GM23338 (cell line): ENCODE results near the gene CEBPB. TPM values are rescaled to one million over a fixed set of nuclear protein-coding genes. Genes with fewer than 3 reads are reported as not detected.
"Not testable (repeated sequence)": the region's sequence is repeated elsewhere in the genome, so short reads cannot be mapped to it uniquely, and the experiment has no call there.

Experiments
- ATAC-seq: fragments of 200-7000 bp; cut with Tn5 transposase; 3 replicates; pipeline ENCODE4 v1.9.1; 2020
- DNase-seq: peaks from one replicate; pipeline ENCODE4 v3.0.0-alpha.2; 2015; ENCODE audit warnings: low spot score
- H2AFZ ChIP-seq: fragments of 200-600 bp; sonication (generic); 2 replicates; pipeline ENCODE4 v1.8.0; 2016; ENCODE audit warnings: antibody characterized with exemption, mild to moderate bottlenecking, moderate library complexity
- H3F3A ChIP-seq: fragments of 200-600 bp; sonication (generic); replicated peaks from 2 replicates; pipeline ENCODE4 v1.8.0; 2017; ENCODE audit warnings: antibody characterized with exemption, mixed run types, low read depth
- H3K27ac ChIP-seq: fragments of 200-600 bp; sonication (generic); 2 replicates; pipeline ENCODE4 v1.6.1; 2016; ENCODE audit warnings: low read depth
- H3K27me3 ChIP-seq: fragments of 200-600 bp; sonication (generic); 2 replicates; pipeline ENCODE4 v1.8.0; 2016; ENCODE audit warnings: mild to moderate bottlenecking, mixed run types, moderate library complexity; ENCODE audit not compliant: insufficient read depth
- H3K36me3 ChIP-seq: fragments of 200-600 bp; sonication (generic); 2 replicates; pipeline ENCODE4 v1.8.0; 2016; ENCODE audit warnings: mild to moderate bottlenecking; ENCODE audit not compliant: insufficient read depth
- H3K4me1 ChIP-seq: fragments of 200-600 bp; sonication (generic); 2 replicates; pipeline ENCODE4 v1.8.0; 2016; ENCODE audit warnings: mild to moderate bottlenecking, moderate library complexity; ENCODE audit not compliant: insufficient read depth
- H3K4me2 ChIP-seq: fragments of 200-600 bp; sonication (generic); 2 replicates; pipeline ENCODE4 v1.7.1; 2017; ENCODE audit warnings: mixed run types
- H3K4me3 ChIP-seq: fragments of 200-600 bp; sonication (generic); 2 replicates; pipeline ENCODE4 v1.6.1; 2016; ENCODE audit warnings: mixed run types
- H3K79me2 ChIP-seq: fragments of 200-600 bp; sonication (generic); replicated peaks from 2 replicates; pipeline ENCODE4 v1.8.0; 2017; ENCODE audit warnings: mild to moderate bottlenecking; ENCODE audit not compliant: insufficient read depth
- H3K9me2 ChIP-seq: fragments of 200-600 bp; sonication (generic); 2 replicates; pipeline ENCODE4 v1.8.0; 2017; ENCODE audit not compliant: insufficient read depth
- H4K20me1 ChIP-seq: fragments of 200-600 bp; sonication (generic); replicated peaks from 2 replicates; pipeline ENCODE4 v1.8.0; 2017; ENCODE audit warnings: mild to moderate bottlenecking; ENCODE audit not compliant: insufficient read depth
- H3K27ac Mint-ChIP-seq: 2 replicates; pipeline ENCODE4 v1.8.0; 2020; ENCODE audit warnings: inconsistent platforms, mild to moderate bottlenecking, moderate library complexity, mixed read lengths
- H3K27me3 Mint-ChIP-seq: 3 replicates; pipeline ENCODE4 v1.8.0; 2022; ENCODE audit warnings: low read depth, mild to moderate bottlenecking, moderate library complexity, mixed read lengths, inconsistent platforms; ENCODE audit not compliant: insufficient read depth, poor library complexity
- H3K36me3 Mint-ChIP-seq: 3 replicates; pipeline ENCODE4 v1.8.0; 2021; ENCODE audit warnings: low read depth, mild to moderate bottlenecking, inconsistent platforms, moderate library complexity, mixed read lengths
- H3K4me1 Mint-ChIP-seq: 3 replicates; pipeline ENCODE4 v1.8.0; 2020; ENCODE audit warnings: mild to moderate bottlenecking, inconsistent platforms, mixed read lengths
- H3K4me3 Mint-ChIP-seq: 3 replicates; pipeline ENCODE4 v1.8.0; 2021; ENCODE audit warnings: moderate library complexity, mild to moderate bottlenecking, inconsistent platforms, mixed read lengths
- H3K9me3 Mint-ChIP-seq: 3 replicates; pipeline ENCODE4 v1.8.0; 2020; ENCODE audit warnings: moderate library complexity, mild to moderate bottlenecking, inconsistent platforms, mixed read lengths
- CREB1 ChIP-seq: fragments of 250-450 bp; sonication (Bioruptor Pico); IDR thresholded peaks from 2 replicates; pipeline ENCODE4 v1.5.0; 2020; ENCODE audit warnings: low read depth, mild to moderate bottlenecking, moderate library complexity
- NANOG ChIP-seq: IDR thresholded peaks from 2 replicates; pipeline ENCODE4 v1.6.1; 2016; ENCODE audit warnings: antibody characterized with exemption, borderline replicate concordance
- POLR2AphosphoS5 ChIP-seq: IDR thresholded peaks from 2 replicates; pipeline ENCODE4 v1.6.1; 2016; ENCODE audit warnings: antibody characterized with exemption, low read depth
- STAT1 ChIP-seq: IDR thresholded peaks from one replicate; pipeline ENCODE4 v1.6.1; 2016; ENCODE audit warnings: antibody characterized with exemption; ENCODE audit not compliant: unreplicated experiment
- ZNF331 ChIP-seq: fragments of 250-450 bp; sonication (Bioruptor Pico); IDR thresholded peaks from 2 replicates; pipeline ENCODE4 v1.5.0; 2020; ENCODE audit warnings: low read depth, mild to moderate bottlenecking, moderate library complexity
- polyA plus RNA-seq: library from polyadenylated mRNA; unstranded; fragments of >200 nt; fragmentation: Nextera tagmentation; extraction: Ambion mirVana; gene quantifications from 2 replicates; pipeline ENCODE4 v1.2.1, GENCODE V29; 2016
- total RNA-seq: library from RNA; depleted of rRNA; stranded (reverse); fragments of >200 nt; shearing (Covaris generic); gene quantifications from 2 replicates; pipeline ENCODE4 v1.2.3, GENCODE V29; 2014
- TF ChIP-seq, protein P1 (sequence below): IDR thresholded peaks from 2 replicates; pipeline ENCODE4 v1.6.1; 2016; ENCODE audit warnings: antibody characterized with exemption
- TF ChIP-seq, protein P2 (sequence below): IDR thresholded peaks from one replicate; pipeline ENCODE4 v1.6.1; 2018; ENCODE audit warnings: antibody characterized with exemption; ENCODE audit not compliant: unreplicated experiment

The CEBPB gene
- total and polyA plus RNA-seq, 2 experiments from 2014 or later, result 20.6 to 25.4 TPM

DNA sequence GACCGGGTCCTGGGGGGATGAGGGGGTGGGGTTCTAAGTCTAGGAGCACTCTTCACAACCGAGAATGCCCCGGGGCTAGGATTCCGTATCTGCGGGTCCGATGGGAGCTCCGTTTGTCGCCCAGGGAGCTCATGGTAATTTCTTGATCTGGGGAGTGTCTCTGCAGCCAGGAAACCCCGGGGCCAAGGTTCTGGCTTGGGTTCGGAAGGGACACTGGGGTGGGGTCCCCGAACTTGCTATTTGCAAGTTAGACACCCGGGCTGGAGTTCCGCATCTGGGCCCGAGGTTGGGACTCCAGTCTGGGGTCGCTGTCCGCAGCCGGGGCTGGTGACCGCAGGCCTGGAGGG, 37.5 kb upstream of the CEBPB start (continued):
- TF ChIP-seq, protein P1, sequence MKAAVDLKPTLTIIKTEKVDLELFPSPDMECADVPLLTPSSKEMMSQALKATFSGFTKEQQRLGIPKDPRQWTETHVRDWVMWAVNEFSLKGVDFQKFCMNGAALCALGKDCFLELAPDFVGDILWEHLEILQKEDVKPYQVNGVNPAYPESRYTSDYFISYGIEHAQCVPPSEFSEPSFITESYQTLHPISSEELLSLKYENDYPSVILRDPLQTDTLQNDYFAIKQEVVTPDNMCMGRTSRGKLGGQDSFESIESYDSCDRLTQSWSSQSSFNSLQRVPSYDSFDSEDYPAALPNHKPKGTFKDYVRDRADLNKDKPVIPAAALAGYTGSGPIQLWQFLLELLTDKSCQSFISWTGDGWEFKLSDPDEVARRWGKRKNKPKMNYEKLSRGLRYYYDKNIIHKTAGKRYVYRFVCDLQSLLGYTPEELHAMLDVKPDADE, result no peak
- TF ChIP-seq CREB1 (CRISPR knock-in tag), result no peak
- TF ChIP-seq NANOG, result no peak
- TF ChIP-seq, protein P2, sequence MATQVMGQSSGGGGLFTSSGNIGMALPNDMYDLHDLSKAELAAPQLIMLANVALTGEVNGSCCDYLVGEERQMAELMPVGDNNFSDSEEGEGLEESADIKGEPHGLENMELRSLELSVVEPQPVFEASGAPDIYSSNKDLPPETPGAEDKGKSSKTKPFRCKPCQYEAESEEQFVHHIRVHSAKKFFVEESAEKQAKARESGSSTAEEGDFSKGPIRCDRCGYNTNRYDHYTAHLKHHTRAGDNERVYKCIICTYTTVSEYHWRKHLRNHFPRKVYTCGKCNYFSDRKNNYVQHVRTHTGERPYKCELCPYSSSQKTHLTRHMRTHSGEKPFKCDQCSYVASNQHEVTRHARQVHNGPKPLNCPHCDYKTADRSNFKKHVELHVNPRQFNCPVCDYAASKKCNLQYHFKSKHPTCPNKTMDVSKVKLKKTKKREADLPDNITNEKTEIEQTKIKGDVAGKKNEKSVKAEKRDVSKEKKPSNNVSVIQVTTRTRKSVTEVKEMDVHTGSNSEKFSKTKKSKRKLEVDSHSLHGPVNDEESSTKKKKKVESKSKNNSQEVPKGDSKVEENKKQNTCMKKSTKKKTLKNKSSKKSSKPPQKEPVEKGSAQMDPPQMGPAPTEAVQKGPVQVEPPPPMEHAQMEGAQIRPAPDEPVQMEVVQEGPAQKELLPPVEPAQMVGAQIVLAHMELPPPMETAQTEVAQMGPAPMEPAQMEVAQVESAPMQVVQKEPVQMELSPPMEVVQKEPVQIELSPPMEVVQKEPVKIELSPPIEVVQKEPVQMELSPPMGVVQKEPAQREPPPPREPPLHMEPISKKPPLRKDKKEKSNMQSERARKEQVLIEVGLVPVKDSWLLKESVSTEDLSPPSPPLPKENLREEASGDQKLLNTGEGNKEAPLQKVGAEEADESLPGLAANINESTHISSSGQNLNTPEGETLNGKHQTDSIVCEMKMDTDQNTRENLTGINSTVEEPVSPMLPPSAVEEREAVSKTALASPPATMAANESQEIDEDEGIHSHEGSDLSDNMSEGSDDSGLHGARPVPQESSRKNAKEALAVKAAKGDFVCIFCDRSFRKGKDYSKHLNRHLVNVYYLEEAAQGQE, result no peak

- Mint-ChIP-seq H3K4me1 (peaks cover 38% of the 10 kb centered on the region), H3K4me3 (peak within 1 kb of the TSS; percentile 87), H3K36me3 (peaks cover 9% of the 10 kb centered on the region), H3K9me3 (no peaks in the 10 kb centered on the region), H3K27ac (peak within 1 kb of the TSS; percentile 11; the same call in 1 of the 2 replicates), H3K27me3 (peaks cover 24% of the 10 kb centered on the region)
- Histone ChIP-seq H3K27ac (no peak within 1 kb of the TSS), H3K9me2 (no peaks in the 10 kb centered on the region), H3K36me3 (no peaks in the 10 kb centered on the region), H3K4me1 (peaks cover 32% of the 10 kb centered on the region), H3K4me3 (peak within 1 kb of the TSS; percentile 91), H3K79me2 (peaks cover 38% of the 10 kb centered on the region), H2AFZ (peak within 1 kb of the TSS; percentile 90), H3K27me3 (peaks cover 7% of the 10 kb centered on the region), H3K4me2 (peak within 1 kb of the TSS; percentile 96), H4K20me1 (peaks cover 19% of the 10 kb centered on the region), H3F3A (0 out of 2 replicates have a peak, but pooled peaks cover 7% of the 10 kb centered on the region)
- peak; percentile 94 for DNase-seq
- ATAC-seq, result peak; percentile 85
- TF ChIP-seq NANOG (no peak), CREB1 (CRISPR knock-in tag) (peak; percentile 44; the same call in 1 of the 2 replicates), STAT1 (no peak), ZNF331 (CRISPR knock-in tag) (no peak), POLR2AphosphoS5 (peak; percentile 73)
- TF ChIP-seq, protein P2, result no peak
- TF ChIP-seq, protein P1, result peak; percentile 10; the same call in 1 of the 2 replicates
These were observed 36.9 kb upstream of the CEBPB start, which contains the start of gene PEDS1 for GRCh38 chr20:50153500-50154377. Gene PEDS1, minus strand, starts transcription at chr20:50153723. Its CDS starts 86 bp downstream, at chr20:50153637.

- H3K4me1 Mint-ChIP-seq, result peaks cover 20% of the 10 kb centered on the region
- H3K4me2 ChIP-seq, DNase-seq, H3K79me2 ChIP-seq, H3K4me3 ChIP-seq, H3K27me3 ChIP-seq, H3F3A ChIP-seq, H3K27ac Mint-ChIP-seq, ATAC-seq, H3K27me3 Mint-ChIP-seq, H2AFZ ChIP-seq, H3K36me3 ChIP-seq, H3K36me3 Mint-ChIP-seq, H3K9me3 Mint-ChIP-seq, H3K9me2 ChIP-seq, H3K4me3 Mint-ChIP-seq, H3K27ac ChIP-seq, H4K20me1 ChIP-seq: not testable (repeated sequence)
- peaks cover 13% of the 10 kb centered on the region for H3K4me1 ChIP-seq
These were observed 29.1 kb upstream of the CEBPB start for GRCh38 chr20:50161494-50161893.
